Vagina (tissue), 2 donors: ENCODE results near the gene HEBP2. TPM values are rescaled to one million over a fixed set of nuclear protein-coding genes. Genes with fewer than 3 reads are reported as not detected.

Experiments
- DNase-seq, 2 donors: peaks; one replicate each; pipeline ENCODE4 v3.0.0-alpha.2; 2017; ENCODE audit errors: extremely low spot score in 2 of 2
- H3K27ac ChIP-seq: fragments of 200-600 bp; sonication (generic); one replicate; pipeline ENCODE4 v1.5.1; 2019
- H3K27me3 ChIP-seq: fragments of 200-600 bp; sonication (generic); one replicate; pipeline ENCODE4 v1.5.1; 2019
- H3K36me3 ChIP-seq, 2 donors: fragments of 200-600 bp; sonication (generic); one replicate each; pipeline ENCODE4 v1.5.1; 2017 to 2019
- H3K4me1 ChIP-seq: fragments of 200-600 bp; sonication (generic); one replicate; pipeline ENCODE4 v1.5.1; 2019
- H3K4me3 ChIP-seq, 2 donors: fragments of 200-600 bp; sonication (generic); 1 replicate in 1 of 2; 2 replicates in 1 of 2; pipeline ENCODE4 v1.5.1; 2016 to 2019
- H3K9me3 ChIP-seq: fragments of 200-600 bp; sonication (generic); one replicate; pipeline ENCODE4 v1.5.1; 2019
- POLR2A ChIP-seq, 2 donors: fragments of 450-650 bp; IDR thresholded peaks; one replicate each; pipeline ENCODE4 v1.6.1; 2017; ENCODE audit warnings: antibody characterized with exemption in 2 of 2, mild to moderate bottlenecking in 2 of 2, moderate library complexity in 2 of 2
- POLR2AphosphoS5 ChIP-seq, 2 donors: sonication (generic); formaldehyde crosslinking; IDR thresholded peaks; one replicate each; pipeline ENCODE4 v1.9.0; 2017; ENCODE audit warnings: antibody characterized with exemption in 2 of 2, mild to moderate bottlenecking in 2 of 2, low read depth in 1 of 2; ENCODE audit not compliant: insufficient read depth in 1 of 2
- intact Hi-C: fragments of 100-400 bp; cut with DNase I; formaldehyde crosslinking; loops from one replicate; pipeline ENCODE4 v1.15.1; 2023
- total RNA-seq: library from RNA; depleted of rRNA; stranded (reverse); fragments of >200 nt; gene quantifications from one replicate; pipeline ENCODE4 v1.2.3, GENCODE V29; 2016
- TF ChIP-seq, protein P1 (sequence below), 3 experiments: fragments of 450-650 bp in 2 of 3; fragments of 200-600 bp in 1 of 3; sonication (generic) in 1 of 3; IDR thresholded peaks; one replicate each; pipeline ENCODE4 v1.5.1; 2017 to 2019; ENCODE audit warnings: antibody characterized with exemption in 3 of 3, mild to moderate bottlenecking in 2 of 3, moderate library complexity in 2 of 3

Gene HEBP2
- total RNA-seq, 1 donor from 2014 or later, result 62.4 TPM

DNA sequence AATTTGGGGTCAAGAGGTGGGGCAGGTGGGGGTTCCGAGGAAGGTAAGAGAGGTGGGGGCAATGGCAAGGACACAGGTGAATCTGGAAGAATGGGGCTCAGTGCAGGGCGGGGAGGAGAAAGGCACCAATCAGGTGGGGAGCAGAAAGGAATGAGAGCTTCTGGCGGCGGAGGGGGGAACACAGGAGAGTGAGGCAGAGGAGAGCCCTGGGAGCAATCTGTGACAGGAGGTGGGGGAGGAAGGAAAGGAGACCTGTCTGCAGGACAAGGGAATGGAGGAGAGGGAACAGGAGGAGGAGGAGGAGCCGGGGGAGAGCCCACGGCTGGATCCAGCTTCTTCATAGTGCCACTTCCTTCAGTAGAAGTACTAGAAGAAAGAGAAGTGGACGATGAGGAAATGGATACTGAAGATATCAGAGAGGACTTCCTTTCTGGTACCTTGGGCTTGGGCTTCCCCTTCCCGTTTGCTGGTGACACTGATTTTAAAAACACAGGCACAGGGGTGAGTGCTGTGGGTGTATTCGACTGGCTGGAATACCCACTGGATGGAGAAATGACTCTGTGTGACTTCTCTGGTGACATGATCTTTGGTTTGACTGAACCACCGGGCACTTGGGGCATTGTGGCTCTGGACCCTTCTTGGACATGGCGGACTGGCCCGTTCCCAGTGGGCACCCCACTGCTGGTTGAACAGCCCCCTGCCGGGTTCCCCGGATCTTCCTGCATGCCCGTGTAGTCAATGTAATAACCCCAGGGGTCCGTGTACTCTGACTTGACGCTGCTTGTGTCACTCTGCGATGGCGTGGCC lies 27.4 kb downstream of the HEBP2 start:
- H3K27ac ChIP-seq, result no peak overlapping the region
- no peak overlapping the region for H3K4me3 ChIP-seq
- DNase-seq, result no peak
- H3K36me3 ChIP-seq, result no peaks in the 10 kb centered on the region
- no peaks in the 10 kb centered on the region for H3K27me3 ChIP-seq
- TF ChIP-seq, protein P1, sequence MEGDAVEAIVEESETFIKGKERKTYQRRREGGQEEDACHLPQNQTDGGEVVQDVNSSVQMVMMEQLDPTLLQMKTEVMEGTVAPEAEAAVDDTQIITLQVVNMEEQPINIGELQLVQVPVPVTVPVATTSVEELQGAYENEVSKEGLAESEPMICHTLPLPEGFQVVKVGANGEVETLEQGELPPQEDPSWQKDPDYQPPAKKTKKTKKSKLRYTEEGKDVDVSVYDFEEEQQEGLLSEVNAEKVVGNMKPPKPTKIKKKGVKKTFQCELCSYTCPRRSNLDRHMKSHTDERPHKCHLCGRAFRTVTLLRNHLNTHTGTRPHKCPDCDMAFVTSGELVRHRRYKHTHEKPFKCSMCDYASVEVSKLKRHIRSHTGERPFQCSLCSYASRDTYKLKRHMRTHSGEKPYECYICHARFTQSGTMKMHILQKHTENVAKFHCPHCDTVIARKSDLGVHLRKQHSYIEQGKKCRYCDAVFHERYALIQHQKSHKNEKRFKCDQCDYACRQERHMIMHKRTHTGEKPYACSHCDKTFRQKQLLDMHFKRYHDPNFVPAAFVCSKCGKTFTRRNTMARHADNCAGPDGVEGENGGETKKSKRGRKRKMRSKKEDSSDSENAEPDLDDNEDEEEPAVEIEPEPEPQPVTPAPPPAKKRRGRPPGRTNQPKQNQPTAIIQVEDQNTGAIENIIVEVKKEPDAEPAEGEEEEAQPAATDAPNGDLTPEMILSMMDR (IDR thresholded peaks at IDR 0.05), result no peak
- TF ChIP-seq POLR2AphosphoS5 (IDR thresholded peaks at IDR 0.05; ENCODE audit: insufficient read depth in 1 of 2, low read depth in 1 of 2) (no peak), POLR2A (IDR thresholded peaks at IDR 0.05) (no peak)
- intact Hi-C loops, result loop anchor here (10.0 kb wide), 1 partner anchor 153 kb away; no protein-coding TSS in a partner anchor
- peaks cover 9% of the 10 kb centered on the region for H3K4me1 ChIP-seq
- H3K9me3 ChIP-seq, result no peaks in the 10 kb centered on the region

GRCh38 chr6:138432063-138432356 lies 28.0 kb downstream of the HEBP2 start:
- intact Hi-C loops, result loop anchor here (10.0 kb wide), 1 partner anchor 153 kb away; no protein-coding TSS in a partner anchor
- H3K36me3 ChIP-seq, result no peaks in the 10 kb centered on the region

DNA sequence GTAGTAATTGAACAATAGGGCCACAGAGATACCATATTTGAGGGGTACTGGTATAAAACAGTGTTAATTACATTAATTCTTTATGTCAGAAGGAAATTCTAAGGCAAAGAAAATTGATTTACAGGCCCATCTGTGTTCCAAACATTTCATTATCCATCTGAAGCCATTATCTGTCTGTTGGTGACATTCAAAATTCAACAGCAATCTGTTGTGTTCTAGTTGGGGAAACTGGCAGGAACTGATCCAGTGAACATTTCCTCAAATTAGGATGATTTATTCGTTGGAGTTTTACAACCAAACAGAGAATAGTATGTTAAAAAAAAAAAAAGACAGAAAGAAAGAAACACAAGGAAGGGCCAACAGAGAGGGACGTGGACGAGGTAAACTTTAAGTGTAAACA lies 30.1 kb downstream of the HEBP2 start:
- H3K27ac ChIP-seq, result no peak overlapping the region
- H3K27me3 ChIP-seq, result no peaks in the 10 kb centered on the region
- no peaks in the 10 kb centered on the region for H3K9me3 ChIP-seq
- H3K4me3 ChIP-seq, result no peak overlapping the region
- H3K36me3 ChIP-seq, result no peaks in the 10 kb centered on the region
- DNase-seq, result no peak
- intact Hi-C loops, result loop anchor here (10.0 kb wide), 1 partner anchor 151 kb away; no protein-coding TSS in a partner anchor
- peaks cover 4% of the 10 kb centered on the region for H3K4me1 ChIP-seq
- TF ChIP-seq POLR2A (IDR thresholded peaks at IDR 0.05) (no peak), POLR2AphosphoS5 (IDR thresholded peaks at IDR 0.05; ENCODE audit: insufficient read depth in 1 of 2, low read depth in 1 of 2) (no peak)
- TF ChIP-seq, protein P1 (IDR thresholded peaks at IDR 0.05), result no peak

More at GRCh38 chr6:138432063-138432356, 28.0 kb downstream of the HEBP2 start:
- no peak overlapping the region for H3K27ac ChIP-seq
- H3K27me3 ChIP-seq, result no peaks in the 10 kb centered on the region
- no peak for DNase-seq
- peaks cover 9% of the 10 kb centered on the region for H3K4me1 ChIP-seq
- TF ChIP-seq POLR2A (IDR thresholded peaks at IDR 0.05) (no peak), POLR2AphosphoS5 (IDR thresholded peaks at IDR 0.05; ENCODE audit: insufficient read depth in 1 of 2, low read depth in 1 of 2) (no peak)
- TF ChIP-seq, protein P1 (IDR thresholded peaks at IDR 0.05), result no peak
- H3K4me3 ChIP-seq, result no peak overlapping the region
- H3K9me3 ChIP-seq, result no peaks in the 10 kb centered on the region

GRCh38 chr6:138434925-138435324 lies 30.9 kb downstream of the HEBP2 start:
- Histone ChIP-seq H3K27me3 (no peaks in the 10 kb centered on the region), H3K4me1 (no peaks in the 10 kb centered on the region), H3K9me3 (no peaks in the 10 kb centered on the region), H3K36me3 (no peaks in the 10 kb centered on the region), H3K4me3 (no peak overlapping the region), H3K27ac (no peak overlapping the region)
- TF ChIP-seq POLR2AphosphoS5 (IDR thresholded peaks at IDR 0.05; ENCODE audit: insufficient read depth in 1 of 2, low read depth in 1 of 2) (no peak), POLR2A (IDR thresholded peaks at IDR 0.05) (no peak)
- TF ChIP-seq, protein P1 (IDR thresholded peaks at IDR 0.05), result no peak
- no peak for DNase-seq
- intact Hi-C loops, result loop anchor here (10.0 kb wide), 1 partner anchor 150 kb away; no protein-coding TSS in a partner anchor

DNA sequence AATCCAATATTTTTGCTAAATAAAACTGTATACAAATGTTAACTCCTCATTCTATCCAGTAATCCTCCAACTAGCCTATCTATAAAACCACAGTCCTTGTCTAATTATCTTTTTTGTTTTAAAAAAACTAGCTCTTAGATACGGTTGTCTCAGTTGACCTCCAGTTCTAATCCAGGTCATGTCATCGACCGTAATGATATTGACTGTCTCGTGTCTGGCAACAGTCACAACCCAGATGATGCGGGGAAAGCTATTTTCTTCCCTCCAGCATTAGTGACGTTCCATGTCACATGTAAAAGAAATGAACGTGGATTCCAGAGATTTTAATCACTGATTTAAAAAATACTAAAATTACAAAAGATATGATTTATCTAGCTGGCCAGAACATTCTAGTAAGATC lies 35.5 kb downstream of the HEBP2 start:
- Histone ChIP-seq H3K27ac (no peak overlapping the region), H3K4me1 (no peaks in the 10 kb centered on the region), H3K9me3 (no peaks in the 10 kb centered on the region), H3K4me3 (no peak overlapping the region), H3K36me3 (no peaks in the 10 kb centered on the region), H3K27me3 (no peaks in the 10 kb centered on the region)
- DNase-seq, result no peak
- intact Hi-C loops, result loop anchor here (10.0 kb wide), 1 partner anchor 145 kb away; no protein-coding TSS in a partner anchor
- TF ChIP-seq, protein P1 (IDR thresholded peaks at IDR 0.05), result no peak
- TF ChIP-seq POLR2A (IDR thresholded peaks at IDR 0.05) (no peak), POLR2AphosphoS5 (IDR thresholded peaks at IDR 0.05; ENCODE audit: insufficient read depth in 1 of 2, low read depth in 1 of 2) (no peak)
